Stimulated activated CD4-positive, alpha-beta T cell treated with anti-CD3 and anti-CD28 coated beads, Interleukin-1b, Interleukin-23, amount 100 ng/mL, for 48 hours (primary cell): ENCODE measurements around the gene OR10AD1.

ENCODE experiments used
- DNase-seq: peaks from one replicate; pipeline ENCODE4 v3.0.0-alpha.2; 2020

OR10AD1 gene

DNA sequence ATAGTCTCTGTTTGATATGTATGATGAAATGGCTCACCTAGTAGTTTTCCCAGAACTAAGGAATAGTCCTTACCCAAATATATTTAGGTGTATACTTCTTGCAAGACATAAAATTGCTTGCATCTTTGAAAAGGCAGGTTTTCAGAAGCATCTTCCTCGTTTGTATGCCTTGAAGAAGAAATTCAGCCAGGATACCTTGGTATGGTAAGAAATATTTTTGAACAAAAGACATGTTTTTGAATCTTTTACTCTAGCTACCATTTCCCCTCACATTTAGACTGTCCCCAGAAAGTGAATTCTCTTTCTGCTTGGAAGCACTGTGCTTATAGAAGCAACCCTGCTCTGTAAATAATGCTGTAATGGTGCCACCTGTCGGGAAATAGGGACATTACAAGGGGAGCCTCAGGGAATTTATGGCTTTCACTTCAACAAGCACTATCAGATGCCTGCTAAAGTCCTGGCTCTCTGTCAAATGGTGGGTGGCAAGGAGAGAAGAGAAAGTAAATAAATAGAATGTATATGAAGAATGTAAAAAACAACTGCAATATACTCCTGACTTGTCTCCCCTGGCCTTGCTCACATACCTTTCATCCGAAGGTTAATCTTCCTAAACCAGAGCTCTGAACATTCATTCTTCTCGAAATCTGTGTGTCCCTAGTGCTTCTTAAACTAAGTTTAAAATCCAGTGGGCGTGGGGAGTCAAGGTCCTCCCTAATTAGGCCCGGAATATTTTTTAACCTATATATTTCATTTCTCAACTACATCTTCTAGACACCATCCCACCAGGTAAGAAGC is 13.6 kb downstream of the OR10AD1 start:
- DNase-seq, result peak; percentile 68

DNA sequence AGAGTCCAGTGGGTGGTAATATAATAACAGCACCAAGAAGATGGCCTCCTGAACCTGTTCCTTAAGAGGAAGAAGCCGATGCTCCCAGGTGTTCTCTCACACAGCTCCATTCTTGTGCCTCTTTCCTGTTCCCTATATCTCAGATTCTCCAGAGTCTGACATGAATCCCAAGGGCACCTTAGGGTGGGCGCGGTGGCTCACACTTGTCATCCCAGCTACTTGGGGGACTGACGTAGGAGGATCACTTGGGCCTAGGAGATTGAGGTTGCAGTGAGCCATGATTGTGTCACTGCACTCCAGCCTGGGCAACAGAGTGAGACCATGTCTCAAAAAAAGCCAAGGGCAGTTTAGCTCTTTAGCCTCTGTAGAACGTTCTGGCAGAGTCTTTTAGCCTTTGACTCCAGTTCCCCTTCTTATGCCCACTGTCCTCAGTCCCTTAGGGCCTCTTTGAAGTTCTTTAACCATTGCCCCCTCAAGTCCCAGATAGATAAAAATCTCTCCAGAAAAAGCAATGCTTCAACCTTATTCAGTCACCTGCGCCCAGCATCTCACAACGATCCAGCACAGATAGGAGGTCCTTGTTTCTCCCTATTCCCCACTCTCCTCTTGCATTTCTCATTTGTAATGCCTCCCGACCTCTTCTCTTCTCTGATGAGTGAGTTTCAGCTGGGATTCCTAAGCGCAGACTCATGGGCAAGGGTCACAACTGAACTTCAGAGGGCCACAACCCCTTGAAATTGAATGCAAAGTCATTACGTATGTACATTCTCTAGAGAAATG is 15.0 kb downstream of the OR10AD1 start:
- DNase-seq, result no peak

DNA sequence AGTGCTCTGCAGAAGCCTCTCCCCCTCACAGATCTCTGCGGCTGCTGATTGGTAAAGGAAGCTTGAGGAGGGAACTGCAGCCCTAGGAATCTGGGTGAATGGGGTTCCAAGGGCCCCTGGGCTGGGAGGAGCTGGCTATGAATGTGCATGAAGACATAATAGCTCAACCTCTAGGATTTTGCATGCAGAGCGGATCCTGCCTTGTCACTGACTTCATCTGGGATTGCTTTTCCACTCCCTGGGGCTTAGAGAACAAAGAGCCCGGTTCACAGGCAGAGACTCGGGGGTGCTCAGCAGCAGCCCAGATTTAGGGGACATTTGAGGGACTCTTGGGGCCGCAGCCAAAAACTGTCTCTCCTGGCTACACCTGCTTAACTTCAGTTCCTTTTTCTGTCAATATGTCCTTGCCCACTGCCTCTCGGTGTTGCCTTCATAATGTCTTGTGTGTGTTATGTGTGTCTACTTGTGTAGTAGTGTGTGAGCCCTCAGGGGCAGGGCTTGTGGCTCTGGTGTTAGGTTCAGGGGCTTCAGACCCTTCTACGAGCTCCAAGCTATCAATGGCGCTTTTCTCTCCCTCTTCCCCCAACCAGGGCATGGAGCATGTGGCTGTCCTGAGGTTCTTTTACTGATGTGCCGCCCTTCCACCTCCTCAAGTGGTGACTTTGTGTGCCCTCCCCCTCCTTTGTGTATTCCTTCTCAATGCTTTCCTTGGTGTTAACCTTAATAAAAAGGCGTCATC is 17.7 kb downstream of the OR10AD1 start:
- DNase-seq, result no peak

DNA sequence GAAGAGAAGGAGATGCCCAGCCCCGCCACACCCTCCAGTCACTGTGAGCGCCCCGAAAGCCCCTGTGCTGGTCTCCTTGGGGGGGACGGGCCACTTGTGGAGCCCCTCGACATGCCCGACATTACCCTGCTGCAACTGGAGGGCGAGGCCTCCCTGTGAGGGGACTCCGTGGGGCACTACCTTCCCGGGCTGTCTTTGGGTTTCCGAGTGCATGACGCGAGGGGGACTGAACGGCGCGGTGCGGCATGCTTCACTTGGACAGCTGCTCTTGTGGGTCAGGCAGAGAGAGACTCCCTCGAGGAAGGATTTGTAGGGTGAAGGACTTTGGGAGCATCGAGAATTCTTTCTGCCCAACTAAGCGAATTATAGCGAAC is 18.6 kb downstream of the OR10AD1 start:
- no peak for DNase-seq

DNA sequence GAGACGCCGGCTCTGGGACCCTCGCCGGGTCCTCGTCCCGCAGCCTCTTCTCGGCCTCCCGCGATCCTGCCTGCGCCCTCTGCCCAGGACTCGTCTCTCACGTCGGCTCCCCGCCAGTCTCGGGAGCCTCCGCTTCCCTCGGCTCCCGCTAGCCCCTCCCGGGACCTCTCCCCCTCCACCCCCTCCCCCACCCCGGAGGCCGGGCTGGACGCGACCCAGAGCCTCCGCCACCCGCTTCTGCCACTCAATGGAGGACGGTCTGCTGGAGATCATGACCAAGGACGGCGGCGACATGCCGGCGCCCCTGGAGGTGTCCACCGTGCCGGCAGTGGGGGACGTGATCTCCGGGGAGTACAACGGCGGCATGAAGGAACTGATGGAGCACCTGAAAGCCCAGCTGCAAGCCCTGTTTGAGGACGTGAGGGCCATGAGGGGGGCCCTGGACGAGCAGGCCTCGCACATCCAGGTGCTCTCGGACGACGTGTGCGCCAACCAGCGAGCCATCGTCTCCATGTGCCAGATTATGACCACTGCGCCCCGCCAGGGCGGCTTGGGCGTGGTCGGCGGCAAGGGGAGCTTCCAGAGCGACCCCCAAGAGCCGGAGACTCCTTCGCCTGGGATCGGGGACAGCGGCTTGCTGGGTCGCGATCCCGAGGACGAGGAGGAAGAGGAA is 19.1 kb downstream of the OR10AD1 start:
- DNase-seq, result no peak

DNA sequence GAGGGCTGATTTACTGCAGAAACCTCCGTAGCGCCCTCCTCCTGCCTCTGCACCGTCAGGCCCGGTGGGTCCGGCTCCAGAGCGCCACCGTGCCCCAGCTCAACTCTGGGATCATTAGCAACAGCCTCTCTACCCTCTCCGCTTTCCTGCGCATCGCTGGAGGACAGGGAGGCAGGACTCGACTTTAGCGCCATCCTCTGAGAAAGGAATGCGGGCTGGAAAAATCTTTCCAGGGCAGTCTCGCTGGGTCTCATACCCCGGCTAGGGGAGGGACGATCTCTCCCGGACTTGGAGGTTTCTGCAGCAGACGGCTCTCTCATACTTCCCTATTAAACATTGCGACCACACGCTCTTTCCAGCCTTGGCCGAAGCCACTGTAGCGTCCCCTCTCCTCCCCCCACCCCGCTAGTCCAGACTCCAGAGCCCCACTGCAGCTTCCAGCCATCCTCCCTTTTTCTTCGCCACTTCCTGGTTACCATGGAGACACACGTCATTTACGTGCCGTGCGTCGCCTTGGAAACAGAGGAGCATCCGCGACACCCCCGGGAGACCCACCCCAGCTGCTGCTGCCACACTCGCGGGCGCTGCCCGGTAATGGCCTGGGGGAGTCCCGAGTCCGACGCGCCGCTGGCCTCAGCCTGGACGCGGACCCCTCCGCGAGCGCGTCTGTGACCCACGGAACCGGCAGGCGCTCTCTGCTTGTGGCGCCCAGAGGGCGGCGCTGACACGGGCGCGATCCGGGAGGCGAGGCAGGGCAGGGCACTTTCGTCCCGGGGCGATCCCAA is 19.8 kb downstream of the OR10AD1 start, which contains the start of gene CCDC184:
CCDC184 (plus strand) TSS at position 554 of the 785 bp plus-strand sequence. CDS start 479 bp downstream, outside the sequence.
- peak; percentile 67 for DNase-seq

DNA sequence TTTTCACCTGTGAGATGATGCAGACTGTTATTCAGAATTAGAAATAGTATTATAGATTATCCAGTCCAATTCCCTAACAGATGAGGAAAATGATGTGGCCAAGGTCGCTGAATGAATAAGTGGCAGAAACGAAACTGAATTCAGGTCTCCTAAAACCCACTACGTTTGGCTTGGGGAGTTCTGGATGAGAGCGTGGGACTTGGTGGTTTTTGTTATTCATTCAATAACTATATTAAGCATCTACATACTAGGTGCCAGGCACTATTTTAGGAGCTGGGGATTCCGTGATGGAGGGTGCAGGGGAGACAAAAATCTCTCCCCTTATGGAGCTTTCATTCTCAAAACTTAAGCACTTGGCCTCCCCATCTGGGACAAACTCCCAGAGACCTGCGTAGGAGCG is 20.5 kb downstream of the OR10AD1 start:
- DNase-seq, result no peak

DNA sequence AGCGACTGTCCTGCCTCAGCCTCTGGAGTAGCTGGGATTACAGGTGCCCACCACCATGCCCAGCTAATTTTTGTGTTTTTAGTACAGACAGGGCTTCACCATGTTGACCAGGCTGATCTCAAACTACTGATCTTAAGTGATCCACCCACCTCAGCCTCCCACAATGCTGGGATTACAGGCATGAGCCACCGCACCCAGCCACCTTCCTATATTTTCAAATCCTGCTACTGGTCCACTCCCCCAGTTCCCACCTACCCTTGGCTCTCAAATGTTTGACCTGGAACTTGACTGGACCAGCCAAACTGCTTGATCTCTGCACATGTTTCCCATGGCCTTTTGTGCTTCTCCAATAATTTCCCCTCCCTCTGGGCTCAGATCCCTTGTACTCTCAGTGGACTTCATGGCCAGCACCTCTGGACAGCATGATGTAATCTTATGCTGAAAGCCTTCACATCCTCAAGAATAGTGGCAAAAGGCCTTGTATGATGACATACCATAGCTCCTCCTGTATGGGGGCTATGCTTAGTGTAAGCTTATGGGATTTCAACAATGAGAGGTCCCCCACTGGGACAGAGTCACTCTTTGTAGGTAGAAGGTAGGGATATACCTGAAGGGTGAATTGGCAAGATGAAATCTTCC is 22.1 kb downstream of the OR10AD1 start:
- no peak for DNase-seq

DNA sequence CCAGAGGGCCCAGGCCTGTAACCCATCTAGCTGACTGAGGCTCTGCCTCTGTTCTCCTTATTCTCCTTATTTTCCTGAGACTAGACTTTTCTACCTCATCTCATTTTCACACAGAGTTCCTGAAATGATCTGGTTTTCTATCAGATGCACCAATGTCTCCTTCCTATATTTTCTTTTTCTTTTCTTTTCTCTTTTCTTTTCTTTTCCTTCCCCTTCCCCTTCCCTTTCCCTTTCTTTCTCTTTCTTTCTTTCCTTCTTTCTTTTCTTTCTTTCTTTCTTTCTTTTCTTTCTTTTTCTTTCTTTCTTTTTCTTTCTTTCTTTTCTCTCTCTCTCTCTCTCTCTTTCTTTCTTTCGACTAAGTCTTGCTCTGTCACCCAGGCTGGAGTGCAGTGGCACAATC is 22.7 kb downstream of the OR10AD1 start:
- DNase-seq, result no peak

DNA sequence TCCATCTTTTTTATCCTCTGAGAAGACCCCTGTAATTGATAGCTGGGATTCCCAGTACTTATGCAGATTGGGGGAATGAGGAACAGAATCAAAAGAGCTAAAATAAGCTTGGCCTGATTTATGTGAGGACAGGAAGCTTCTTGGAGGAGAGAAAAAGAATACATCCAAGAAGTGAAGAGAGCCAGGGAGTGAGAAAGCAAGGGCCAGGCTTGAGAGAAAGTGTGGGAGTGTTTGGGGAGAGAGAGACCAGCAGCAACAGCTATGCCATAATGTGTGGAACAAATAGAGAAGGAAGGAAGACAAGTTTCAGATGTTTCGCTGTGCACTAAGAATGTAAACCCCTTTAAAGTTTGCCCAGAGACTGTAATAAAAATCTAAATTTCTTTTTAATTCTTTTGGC is 23.6 kb downstream of the OR10AD1 start:
- no peak for DNase-seq

DNA sequence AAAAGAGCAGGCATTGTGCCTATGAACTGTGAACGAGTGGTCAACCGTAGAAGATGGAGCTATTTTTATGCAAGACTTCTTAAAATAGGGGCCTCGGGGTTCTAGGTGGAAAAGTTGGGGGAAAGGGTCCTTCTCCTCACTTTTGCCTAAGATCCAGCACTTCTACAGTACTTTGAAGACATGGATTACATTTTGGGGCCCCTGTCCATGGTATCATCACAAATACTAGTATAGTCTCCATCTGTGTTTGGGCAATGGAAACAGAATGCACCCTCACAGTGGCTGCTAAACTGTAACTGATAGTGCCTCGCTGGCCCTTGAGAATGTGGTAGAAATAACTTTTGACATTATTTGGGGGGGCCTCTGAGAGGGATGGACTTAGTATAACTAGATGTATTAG is 25.1 kb downstream of the OR10AD1 start:
- DNase-seq, result no peak

DNA sequence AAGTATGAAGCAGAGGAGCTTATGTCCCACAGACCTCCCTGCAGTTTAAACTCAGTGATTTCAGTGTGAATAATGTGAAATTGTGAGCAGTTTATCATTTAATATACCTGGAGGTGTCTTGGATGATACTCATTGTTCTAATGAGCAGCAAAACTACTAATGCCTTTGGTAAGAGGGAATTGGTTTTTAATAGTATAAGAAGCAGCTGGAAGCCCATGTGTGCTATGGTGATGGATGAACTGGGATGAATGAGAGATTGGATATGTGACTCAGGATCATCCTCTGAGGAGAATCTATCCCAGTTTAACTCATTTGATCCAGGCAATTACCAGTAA is 26.7 kb downstream of the OR10AD1 start:
- no peak for DNase-seq

DNA sequence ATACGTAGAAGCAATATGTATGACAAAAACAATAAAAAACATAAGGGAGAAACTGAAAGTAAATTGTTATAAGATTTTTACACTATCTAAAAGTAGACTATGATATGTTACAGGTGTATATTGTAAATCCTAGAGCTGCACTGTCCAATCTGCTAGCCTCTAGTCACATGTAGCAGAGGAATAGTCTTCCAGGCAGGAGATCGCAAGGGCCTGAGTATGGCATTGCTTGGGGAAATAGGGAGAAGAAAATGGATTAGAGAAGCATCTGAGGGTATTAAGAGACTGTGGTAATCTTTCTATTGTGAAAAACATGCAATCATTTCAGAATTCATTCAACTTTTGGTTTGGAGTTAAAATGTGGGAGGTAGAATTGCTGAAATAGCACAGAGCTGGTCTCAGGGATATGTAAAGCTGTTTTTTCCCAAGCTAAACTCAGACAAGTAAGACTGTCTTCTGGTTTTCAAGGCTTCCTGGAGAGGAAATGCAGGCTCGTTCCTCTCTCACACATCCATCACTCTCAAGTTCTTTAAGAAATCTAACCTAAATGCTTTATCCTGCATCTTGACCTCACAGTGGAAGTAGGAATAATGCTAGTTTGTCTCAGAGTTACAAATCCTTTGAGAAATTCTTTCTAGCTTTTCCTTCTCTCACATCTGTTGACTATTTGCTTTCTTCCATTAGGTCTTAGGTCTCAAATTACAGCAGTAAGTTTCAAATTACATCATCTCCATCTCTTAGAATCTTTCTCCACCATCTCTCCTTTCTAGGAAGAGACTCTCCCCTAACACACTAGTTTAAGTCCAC is 27.3 kb downstream of the OR10AD1 start:
- no peak for DNase-seq

DNA sequence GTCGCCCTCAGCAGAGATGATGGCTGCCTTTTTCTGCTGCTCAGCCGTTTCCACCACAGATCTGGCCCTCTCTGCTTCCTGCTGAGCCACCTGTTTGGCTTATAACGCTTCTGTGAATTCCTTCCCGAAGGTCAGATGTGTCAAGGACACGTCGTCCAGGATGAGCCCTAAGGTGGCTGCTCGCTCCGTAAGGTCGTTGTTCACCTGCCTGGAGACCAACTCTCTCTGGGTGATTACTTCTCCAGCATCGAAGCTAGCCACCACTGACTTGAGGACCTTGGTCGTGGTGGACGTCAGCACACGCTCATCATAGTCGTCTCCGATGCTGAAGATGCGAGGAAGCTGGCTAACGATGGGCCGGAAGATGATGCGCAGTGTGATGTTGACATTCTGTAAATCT is 34.1 kb downstream of the OR10AD1 start:
- DNase-seq, result no peak

DNA sequence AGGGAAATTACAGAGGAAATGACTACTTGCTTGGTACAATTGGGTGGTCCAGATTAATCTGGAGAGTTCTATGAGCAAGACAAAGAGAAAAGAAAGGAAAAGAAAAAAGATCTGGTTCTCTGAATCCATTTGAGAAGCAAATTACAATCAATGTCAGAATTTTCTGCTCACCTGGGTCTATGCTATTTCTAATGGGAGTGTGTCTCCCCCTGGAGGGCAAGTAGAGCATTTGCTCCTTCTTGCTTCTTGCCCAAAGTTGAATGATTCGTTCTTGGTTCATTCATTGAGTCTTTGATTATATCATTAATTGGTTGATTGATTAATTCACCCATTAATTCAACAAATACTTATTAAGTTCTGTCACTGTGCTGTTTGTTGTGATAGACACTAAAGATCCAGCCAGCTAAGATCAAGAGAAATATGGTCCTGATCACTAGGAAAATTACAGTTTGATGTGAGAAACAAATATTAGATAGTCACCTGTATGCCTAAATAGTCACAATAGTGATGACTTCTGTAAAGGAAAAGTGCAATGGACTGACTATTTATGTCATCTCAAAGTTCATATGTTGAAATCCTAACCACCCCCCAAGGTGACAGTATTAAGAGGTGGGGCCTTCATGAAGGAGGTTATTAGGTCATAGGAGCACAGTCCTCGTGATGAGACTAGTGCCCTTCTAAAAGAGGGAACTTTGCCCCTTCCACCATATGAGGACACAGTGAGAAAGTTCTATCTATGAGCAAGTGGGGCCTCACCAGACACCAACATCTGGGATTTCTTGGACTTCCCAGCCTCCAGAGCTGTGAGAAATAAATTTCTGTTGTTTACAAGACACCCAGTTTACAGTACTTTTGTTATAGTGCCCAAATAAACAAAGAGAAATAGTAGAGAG is 37.8 kb downstream of the OR10AD1 start:
- DNase-seq, result peak; percentile 17

DNA sequence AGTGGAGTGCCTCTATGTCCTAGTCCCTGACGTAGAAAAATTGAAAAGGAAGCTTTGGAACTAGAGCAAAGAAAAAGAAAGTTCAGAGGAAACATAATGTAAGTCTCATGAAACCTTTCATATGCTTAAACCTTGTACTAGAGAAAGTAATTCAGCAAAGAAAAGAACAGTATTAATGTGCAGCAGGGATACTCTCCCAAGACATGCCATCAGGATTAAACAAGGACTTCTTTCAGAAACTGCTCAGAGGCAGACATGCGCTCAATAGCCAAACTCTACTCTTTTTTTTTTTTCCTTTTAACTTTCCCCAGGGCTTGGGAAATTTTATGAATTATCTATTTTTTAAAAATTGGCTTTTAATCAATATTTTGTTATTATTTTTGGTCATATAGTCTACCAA is 38.6 kb downstream of the OR10AD1 start:
- no peak for DNase-seq

DNA sequence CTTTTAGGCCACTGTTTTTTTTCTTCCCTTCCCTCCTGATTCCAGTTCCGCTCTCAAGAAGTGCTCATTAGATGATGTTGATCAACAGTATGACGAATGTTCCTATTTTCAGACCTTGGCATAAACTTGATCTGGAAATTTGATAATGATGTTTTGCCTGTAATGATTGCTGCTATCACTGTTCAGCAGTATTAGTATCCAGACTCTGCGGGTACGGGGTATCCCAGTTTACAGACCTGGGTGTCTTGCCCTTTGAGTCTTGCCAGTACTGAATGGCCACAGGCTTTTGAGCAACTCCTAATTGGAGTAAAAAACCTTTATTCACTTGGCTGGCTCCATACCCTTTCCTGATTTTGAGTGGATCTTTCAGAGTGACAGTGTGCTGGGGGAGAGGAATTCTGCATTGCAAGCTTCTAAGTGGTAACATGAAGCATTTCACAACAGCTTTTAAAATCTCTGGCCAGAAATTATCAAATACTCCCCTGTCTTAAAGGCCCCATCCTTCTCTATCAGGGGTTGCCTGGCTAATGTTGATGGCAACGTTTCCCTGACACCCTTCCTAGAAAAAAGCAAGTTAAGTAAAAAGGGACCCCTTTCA is 39.8 kb downstream of the OR10AD1 start:
- no peak for DNase-seq

DNA sequence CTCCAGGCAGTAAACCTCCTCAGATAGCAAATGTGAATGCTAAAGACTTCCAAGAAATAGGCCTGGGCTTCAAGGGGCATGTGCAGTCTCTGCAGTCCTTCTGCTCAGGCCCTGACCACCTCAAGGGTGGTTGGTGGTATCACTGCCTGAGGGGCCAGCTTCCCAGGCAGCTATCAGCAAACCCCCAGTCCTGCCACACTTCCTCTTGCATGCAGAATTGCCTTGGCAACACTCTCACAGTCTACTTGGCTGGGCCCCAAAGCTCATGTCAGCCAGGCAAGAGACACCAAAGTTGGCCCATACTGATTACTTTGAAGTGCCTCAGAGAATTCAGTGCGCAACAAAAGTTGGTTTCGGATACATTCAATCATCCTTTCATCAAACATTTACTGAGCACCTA is 42.3 kb downstream of the OR10AD1 start:
- no peak for DNase-seq

DNA sequence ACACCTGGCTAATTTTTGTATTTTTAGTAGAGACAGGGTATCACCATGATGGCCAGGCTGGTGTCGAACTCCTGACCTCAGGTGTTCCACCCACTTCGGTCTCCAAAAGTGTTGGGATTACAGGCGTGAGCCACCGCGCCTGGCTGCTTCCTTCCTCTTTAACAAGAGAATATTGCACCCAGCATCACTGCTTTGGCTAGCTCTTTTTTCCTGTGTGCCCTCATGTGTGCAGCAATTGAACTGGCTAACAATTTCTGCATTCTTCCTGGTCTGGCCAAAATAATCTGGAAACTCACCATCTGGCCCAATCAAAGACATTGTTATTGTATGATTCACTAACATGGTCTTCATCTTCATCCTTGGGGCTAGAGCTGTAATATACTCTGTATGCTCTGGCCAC is 43.0 kb downstream of the OR10AD1 start:
- DNase-seq, result no peak
